GM18861 (cell line): ENCODE measurements around the gene TRIP6.
"Not testable (repeated sequence)": the region's sequence is repeated elsewhere in the genome, so short reads cannot be mapped to it uniquely, and the experiment has no call there.

Source experiments
- ATAC-seq: cut with Tn5 transposase; IDR thresholded peaks from one replicate; pipeline ENCODE4 v1.9.1; 2021; ENCODE audit not compliant: unreplicated experiment

Gene TRIP6

DNA sequence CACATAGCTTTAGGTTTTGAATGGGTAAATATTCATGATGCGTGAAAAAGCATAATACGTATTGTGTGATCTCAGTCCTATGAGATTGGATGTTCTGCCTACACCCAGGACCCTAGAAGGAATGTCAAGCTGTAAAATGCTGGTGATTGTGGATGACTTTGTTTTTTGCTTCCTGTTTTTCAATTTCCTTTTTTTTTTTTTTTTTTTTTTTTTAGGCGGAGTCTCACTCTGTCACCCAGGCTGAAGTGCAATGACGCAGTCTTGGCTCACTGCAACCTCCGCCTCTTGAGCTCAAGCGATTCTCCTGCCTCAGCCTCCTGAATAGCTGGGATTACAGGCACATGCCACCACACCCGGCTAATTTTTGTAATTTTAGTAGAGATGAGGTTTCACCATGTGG is 43.3 kb downstream of the TRIP6 start:
- ATAC-seq, result not testable (repeated sequence)

DNA sequence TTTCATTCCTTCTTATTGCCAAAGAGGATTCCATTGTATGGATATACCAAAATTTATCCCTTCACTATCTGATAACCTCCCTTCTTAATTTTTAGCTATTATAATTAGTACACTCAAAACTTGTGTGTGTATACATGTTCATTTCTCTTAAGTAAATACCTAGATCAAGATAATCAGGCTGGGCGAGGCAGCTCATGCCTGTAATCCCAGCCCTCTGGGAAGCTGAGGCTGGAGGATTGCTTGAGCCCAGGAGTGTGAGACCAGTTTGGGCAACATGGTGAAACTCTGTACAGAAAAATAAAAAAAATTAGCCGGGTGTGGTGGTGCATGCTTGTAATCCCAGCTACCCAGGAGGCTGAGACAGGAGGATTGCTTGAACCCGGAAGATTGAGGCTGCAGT is 44.3 kb downstream of the TRIP6 start:
- no peak for ATAC-seq

GRCh38 chr7:100914208-100914878 is 47.2 kb downstream of the TRIP6 start:
- ATAC-seq, result no peak

DNA sequence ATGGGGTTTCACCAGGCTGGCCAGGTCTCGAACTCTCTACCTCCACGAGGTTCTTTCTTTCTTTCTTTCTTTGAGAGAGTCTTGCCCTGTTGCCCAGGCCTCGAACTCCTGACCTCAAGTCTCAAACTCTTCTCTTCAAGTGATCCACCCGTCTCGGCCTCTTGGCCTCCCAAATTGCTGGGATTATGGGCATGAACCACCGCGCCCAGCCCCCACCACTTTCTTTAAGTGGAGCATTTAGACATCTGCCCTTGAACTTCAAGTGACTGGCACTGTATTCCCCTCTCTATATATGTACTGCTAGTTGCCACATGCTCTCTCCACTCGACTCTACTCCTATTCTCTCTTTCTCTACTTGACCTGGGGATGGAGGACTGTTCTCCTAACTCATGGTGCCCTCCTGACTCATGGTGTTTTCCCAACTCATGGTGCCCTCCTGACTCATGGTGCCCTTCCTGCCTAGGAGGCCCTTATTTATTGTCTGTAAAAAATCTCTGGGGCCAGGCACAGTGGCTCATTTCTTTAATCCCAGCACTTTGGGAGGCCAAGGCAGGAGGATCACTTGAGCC is 47.8 kb downstream of the TRIP6 start:
- no peak for ATAC-seq

GRCh38 chr7:100919335-100919734 is 52.1 kb downstream of the TRIP6 start:
- not testable (repeated sequence) for ATAC-seq

GRCh38 chr7:100919779-100920437 is 52.7 kb downstream of the TRIP6 start:
- ATAC-seq, result not testable (repeated sequence)

GRCh38 chr7:100921039-100921438 is 53.9 kb downstream of the TRIP6 start:
- ATAC-seq, result no peak
